HG02981 (cell line): ENCODE data around the gene FZD8.
A peak's percentile ranks its signal among the peaks of the same experiment; 100 is the strongest.

Experiments used
- ATAC-seq: cut with Tn5 transposase; IDR thresholded peaks from one replicate; pipeline ENCODE4 v1.9.1; 2021; ENCODE audit warnings: mild to moderate bottlenecking, moderate library complexity; ENCODE audit not compliant: unreplicated experiment

The FZD8 gene

GRCh38 chr10:35641676-35642034, 441 bp downstream of the FZD8 start:
- peak; percentile 20 for ATAC-seq

DNA sequence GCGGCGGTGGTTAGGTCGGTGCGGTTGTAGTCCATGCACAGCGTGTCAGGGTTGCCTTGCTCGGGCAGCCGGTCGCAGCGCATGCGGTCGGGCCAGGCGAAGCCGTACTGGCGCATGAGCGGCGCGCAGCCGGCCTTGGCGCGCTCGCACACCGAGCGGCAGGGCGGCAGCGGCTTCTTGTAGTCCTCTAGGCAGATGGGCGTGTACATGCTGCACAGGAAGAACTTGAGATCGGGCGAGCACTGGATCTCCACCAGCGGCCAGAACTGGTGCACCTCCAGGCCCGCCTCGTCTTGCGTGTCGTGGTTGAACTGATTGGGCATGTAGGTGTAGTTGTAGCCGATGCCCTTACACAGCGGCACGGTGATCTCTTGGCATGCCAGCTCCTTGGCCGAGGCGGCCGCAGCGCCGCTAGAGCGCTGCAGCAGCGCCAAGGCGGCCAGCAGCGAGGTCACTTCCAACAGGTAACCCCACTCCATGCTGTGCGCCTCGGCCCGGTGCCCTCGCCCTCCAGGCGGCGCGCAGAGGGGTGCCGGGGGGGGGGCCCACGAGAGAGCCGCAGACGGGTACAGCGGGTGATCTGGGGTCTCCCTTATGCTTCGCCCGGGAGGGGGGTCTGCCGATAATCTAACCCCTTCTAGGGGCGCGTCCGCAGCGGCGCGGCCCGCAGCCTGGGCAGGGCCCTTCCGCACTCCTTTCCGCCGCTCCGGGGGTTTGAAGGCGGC, 983 bp downstream of the FZD8 start:
- peak; percentile 33 for ATAC-seq

GRCh38 chr10:35640474-35640873, 1.6 kb downstream of the FZD8 start:
- peak; percentile 35 for ATAC-seq

DNA sequence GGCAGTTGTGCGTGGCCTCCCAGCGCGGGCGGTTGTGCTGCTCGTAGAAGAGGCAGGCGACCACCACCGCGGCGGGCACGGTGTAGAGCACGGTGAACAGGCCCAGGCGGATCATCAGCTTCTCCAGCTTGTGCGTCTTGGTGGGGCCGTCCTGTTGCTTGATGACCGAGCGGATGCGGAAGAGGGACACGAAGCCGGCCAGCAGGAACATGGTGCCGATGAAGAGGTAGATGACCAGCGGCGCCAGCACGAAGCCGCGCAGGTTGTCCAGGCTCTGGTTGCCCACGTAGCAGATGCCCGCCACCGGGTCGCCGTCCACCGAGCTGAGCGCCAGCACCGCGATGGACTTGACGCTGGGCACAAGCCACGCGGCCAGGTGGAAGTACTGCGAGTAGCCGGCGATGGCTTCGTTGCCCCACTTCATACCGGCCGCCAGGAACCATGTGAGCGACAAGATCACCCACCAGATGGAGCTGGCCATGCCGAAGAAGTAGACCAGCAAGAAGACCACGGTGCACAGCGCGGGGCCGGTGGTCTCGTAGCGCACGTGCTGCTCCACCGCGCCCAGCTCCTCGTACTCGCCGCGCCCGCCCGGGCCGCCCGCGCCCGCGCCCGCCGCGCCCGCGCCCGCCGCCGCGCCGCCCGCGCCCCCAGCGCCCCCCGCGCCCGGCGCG, 2.2 kb downstream of the FZD8 start:
- ATAC-seq = no peak

DNA sequence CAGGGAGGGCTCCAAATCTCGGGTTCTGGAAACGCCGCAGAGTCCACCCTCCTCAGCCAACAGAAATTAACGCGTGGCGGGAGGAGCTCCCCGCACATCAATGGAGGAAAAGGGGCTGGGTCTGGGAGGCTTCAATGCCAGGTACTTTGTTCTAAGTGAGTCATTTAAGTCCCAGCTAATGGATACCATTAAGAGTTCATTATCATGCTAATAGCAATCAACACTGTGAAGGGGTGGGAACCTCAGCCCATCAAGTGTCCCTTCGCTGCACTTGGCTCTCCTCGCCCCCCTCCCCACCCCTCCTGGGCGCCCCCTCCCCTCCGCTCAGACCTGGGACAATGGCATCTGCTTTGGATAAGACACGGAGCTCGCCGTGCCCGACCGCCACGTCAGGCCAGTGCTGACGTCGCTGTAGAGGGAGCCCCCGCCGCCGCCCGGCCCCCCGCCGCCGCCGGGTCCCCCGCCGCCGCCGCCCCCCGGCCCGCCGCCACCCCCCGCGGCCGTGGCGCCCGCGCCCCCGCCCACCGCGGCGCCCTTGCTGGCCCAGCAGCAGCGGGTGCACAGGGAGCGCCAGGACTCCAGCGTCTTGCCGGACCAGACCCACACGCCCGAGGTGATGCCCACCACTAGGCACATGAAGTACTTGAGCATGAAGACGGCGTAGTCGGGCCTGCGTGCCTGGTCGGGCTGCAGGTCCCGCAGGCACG, 2.9 kb downstream of the FZD8 start:
- no peak for ATAC-seq

- ATAC-seq = no peak
Measured at GRCh38 chr10:35638101-35638500, 4.0 kb downstream of the FZD8 start.

DNA sequence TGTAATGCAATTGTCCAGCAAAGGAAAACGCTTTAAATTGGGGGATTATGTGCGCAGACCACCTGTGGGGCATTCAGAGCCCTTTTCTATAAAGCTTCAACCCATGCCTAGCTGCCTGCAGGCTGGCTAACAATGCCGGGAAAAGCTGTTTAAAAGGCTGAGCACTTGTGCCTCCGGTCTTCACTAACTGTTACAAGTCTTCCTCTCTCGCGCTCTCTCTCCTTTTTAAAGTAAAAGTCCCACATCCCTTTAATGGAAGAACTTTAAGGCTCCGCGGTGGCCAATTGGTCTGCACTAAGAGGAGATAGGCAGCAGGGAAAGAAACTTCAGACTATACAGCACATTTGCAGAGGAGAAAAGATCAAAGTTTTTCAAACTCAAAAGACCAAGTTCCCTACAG, 4.6 kb downstream of the FZD8 start:
- ATAC-seq = no peak

- no peak for ATAC-seq
Measured at GRCh38 chr10:35636956-35637355, 5.1 kb downstream of the FZD8 start.

DNA sequence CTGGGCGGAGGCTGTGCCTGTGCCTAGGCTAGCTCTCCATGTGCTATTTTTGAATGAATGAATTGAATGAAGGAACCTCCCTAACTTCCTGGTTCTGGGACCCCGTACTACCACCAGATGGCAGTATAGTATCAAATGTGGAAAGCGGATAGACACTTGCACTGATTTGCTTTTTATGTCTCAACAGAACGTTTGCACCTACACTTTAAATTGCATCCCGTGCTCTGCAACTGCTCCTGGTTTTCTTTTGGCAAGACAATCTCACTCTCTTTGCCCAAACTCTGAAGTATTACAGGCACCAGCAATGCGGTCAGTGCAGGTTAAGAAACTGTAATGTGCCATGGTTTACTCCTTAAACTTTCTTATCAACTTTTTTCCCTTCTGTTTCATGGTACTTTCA, 6.5 kb downstream of the FZD8 start:
- peak; percentile 69 for ATAC-seq

DNA sequence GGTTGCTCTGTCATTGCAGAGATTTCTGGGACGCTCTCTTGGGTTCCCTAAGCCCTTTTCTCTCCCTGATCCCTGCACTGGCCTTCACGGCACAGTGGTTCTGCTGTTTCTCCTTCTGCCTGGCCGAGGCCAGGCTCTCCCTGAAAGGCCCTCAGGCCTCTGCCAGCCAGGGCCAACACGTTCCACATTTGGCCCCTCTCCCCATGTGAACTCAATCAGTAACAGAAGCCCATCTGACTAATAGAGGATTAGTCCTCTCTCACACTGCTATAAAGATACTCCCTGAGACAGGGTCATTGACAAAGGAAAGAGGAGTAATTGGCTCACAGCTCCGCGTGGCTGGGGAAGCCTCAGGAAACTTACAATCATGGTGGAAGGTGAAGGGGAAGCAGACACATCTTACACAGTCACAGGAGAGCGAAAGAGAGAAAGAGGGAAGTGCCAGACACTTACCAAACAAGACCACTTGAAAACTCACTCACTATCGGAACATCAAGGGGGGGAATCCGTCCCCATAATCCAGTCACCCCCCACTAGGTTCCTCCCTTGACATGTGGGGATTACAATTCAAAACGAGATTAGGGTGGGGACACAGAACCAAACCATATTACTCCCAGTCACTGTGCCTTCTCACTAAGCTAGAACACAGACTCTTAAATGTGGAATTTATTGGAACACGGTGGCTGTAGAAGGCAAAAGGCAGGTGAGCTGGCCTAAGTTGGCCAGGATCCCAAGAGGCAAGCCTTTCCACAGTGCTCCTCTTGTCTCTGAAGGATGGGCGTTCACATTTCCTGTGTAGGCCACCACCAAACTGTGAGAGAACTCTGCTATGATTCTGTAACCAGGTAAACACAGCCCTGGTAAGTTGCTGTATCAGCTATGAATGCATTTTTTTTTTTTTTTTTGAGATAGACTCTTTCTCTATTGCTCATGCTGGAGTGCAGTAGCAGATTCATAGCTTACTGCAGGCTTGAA, 8.8 kb downstream of the FZD8 start:
- no peak for ATAC-seq

DNA sequence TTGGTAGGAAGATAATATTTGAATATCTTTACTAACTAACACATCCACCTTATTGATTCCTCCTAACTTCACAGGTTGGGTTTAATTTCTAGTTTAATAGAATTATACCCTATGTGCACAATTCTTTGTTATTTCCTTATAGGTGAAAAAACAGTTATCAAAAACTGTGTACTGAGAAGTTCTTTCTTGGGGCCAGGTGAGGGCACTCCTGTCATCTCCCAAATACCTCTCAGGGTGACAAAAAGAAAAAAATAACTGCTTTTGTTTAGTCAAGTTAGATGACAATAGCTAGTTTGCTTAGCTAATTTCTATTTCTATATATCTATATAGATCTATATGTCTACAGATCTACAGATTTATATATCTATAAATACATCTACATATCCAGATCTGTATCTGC, 10.1 kb downstream of the FZD8 start:
- no peak for ATAC-seq

DNA sequence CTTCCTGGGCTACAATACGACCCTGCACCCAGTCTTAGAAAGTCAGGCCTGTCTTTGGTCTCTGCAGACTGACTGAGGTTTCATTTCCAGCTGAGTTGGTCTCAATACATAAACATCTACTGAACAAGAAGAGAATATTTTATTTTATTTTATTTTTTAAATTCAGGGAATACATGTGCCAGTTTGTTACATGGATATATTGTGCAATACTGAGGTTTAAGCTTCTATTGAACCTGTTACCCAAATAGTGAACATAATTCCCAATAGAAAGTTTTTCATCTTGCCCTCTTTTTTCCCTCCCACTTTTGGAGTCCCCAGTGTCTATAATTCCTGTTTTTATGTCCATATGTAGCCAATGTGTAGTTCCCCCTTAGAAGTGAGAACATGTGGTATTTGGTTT, 10.7 kb downstream of the FZD8 start:
- ATAC-seq = no peak

- no peak for ATAC-seq
Measured at GRCh38 chr10:35626971-35627507, 15.1 kb downstream of the FZD8 start.

- ATAC-seq = no peak
Measured at GRCh38 chr10:35614312-35614711, 27.8 kb downstream of the FZD8 start.

- no peak for ATAC-seq
Measured at GRCh38 chr10:35613597-35614226, 28.4 kb downstream of the FZD8 start.

- no peak for ATAC-seq
Measured at GRCh38 chr10:35613107-35613440, 29.0 kb downstream of the FZD8 start.

GRCh38 chr10:35612385-35613106, 29.6 kb downstream of the FZD8 start:
- ATAC-seq = no peak

DNA sequence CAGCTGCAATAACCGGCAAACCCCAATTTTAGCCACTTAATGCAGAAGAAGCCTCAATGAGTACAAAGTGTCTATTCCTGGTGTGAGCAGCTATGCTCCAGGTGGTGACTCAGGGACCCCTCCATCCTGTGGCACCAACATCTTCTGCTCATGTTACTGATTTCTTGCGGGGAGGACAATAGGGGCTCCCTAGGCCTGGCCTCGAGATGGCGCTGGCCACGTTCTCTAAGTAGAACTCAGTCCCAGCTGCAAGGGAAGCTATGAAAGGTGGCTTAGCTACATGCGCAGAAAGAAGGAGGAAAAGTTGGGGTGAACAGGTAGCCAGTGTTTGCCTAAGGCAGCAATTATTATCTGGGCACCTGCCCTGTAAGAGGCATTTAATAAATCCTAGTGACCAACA, 30.3 kb downstream of the FZD8 start:
- no peak for ATAC-seq

GRCh38 chr10:35608328-35608672, 33.8 kb downstream of the FZD8 start:
- ATAC-seq = no peak
